NCI-H1048 (cell line): ENCODE data around the gene SLC6A11.

Source experiments
- DNase-seq: peaks from one replicate; lab custom pipeline; 2025; lab: John Stamatoyannopoulos, UW

The SLC6A11 gene

GRCh38 chr3:10841100-10841499 lies 25.1 kb downstream of the SLC6A11 start:
- no peak for DNase-seq

- no peak for DNase-seq
Measured at GRCh38 chr3:10843378-10843777, 27.4 kb downstream of the SLC6A11 start.

GRCh38 chr3:10845001-10845761 lies 29.2 kb downstream of the SLC6A11 start:
- DNase-seq, result no peak

- DNase-seq, result no peak
Measured at GRCh38 chr3:10845839-10846656, 30.0 kb downstream of the SLC6A11 start.

GRCh38 chr3:10846657-10846975 lies 30.6 kb downstream of the SLC6A11 start:
- DNase-seq, result no peak

- no peak for DNase-seq
Measured at GRCh38 chr3:10848261-10848660, 32.2 kb downstream of the SLC6A11 start.

- no peak for DNase-seq
Measured at GRCh38 chr3:10852066-10852808, 36.2 kb downstream of the SLC6A11 start.

- no peak for DNase-seq
Measured at GRCh38 chr3:10855083-10855870, 39.2 kb downstream of the SLC6A11 start.

GRCh38 chr3:10855871-10856662 lies 40.0 kb downstream of the SLC6A11 start:
- DNase-seq, result no peak

- DNase-seq, result no peak
Measured at GRCh38 chr3:10857235-10857634, 41.2 kb downstream of the SLC6A11 start.

GRCh38 chr3:10858091-10858490 lies 42.1 kb downstream of the SLC6A11 start:
- no peak for DNase-seq

- DNase-seq, result no peak
Measured at GRCh38 chr3:10867384-10867783, 51.4 kb downstream of the SLC6A11 start.

GRCh38 chr3:10869460-10869859 lies 53.4 kb downstream of the SLC6A11 start:
- no peak for DNase-seq

- no peak for DNase-seq
Measured at GRCh38 chr3:10870296-10870695, 54.3 kb downstream of the SLC6A11 start.

- no peak for DNase-seq
Measured at GRCh38 chr3:10873415-10873814, 57.4 kb downstream of the SLC6A11 start.

GRCh38 chr3:10875914-10876313 lies 59.9 kb downstream of the SLC6A11 start:
- no peak for DNase-seq

- DNase-seq, result no peak
Measured at GRCh38 chr3:10876661-10877060, 60.6 kb downstream of the SLC6A11 start.

GRCh38 chr3:10882851-10883250 lies 66.8 kb downstream of the SLC6A11 start:
- DNase-seq, result no peak

GRCh38 chr3:10883478-10884234 lies 67.6 kb downstream of the SLC6A11 start:
- no peak for DNase-seq

- no peak for DNase-seq
Measured at GRCh38 chr3:10887015-10887414, 71.0 kb downstream of the SLC6A11 start.
